HCEC 1CT (cell line): ENCODE data around the gene MED25.

Experiments
- DNase-seq: peaks from one replicate; pipeline ENCODE4 v3.0.0-alpha.2; 2017

Gene MED25

DNA sequence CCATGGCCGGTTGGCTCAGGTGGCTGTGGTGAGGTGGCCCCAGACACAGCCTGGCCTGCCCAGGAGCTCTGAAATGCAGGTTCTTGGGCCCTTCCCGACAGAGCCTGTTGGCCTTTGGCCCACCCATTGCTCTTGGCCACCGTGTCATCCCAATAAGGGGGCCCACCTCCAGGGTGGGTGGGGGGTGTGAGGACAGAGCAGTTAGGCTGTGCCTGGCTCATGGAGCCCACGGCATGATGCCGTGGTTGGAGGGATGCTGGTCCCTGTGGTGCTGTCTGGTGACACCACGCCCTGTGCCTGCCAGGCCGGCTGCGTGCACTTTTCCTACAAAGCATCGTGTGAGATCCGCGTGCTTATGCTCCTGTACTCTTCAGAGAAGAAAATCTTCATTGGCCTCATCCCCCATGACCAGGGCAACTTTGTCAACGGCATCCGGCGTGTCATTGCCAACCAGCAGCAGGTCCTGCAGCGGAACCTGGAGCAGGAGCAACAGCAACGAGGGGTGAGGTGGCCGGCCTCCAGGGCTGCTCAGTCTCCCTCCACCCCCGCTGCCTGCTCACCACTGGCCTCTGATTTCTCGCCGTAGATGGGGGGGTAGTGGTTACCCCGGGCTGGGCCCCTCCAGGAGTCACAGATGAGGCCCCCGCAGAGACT lies 41.7 kb downstream of the MED25 start:
- DNase-seq = no peak

- DNase-seq = no peak
These were observed 42.4 kb downstream of the MED25 start for GRCh38 chr19:49860336-49861102.

- no peak for DNase-seq
These were observed 43.0 kb downstream of the MED25 start for GRCh38 chr19:49861107-49861506.

DNA sequence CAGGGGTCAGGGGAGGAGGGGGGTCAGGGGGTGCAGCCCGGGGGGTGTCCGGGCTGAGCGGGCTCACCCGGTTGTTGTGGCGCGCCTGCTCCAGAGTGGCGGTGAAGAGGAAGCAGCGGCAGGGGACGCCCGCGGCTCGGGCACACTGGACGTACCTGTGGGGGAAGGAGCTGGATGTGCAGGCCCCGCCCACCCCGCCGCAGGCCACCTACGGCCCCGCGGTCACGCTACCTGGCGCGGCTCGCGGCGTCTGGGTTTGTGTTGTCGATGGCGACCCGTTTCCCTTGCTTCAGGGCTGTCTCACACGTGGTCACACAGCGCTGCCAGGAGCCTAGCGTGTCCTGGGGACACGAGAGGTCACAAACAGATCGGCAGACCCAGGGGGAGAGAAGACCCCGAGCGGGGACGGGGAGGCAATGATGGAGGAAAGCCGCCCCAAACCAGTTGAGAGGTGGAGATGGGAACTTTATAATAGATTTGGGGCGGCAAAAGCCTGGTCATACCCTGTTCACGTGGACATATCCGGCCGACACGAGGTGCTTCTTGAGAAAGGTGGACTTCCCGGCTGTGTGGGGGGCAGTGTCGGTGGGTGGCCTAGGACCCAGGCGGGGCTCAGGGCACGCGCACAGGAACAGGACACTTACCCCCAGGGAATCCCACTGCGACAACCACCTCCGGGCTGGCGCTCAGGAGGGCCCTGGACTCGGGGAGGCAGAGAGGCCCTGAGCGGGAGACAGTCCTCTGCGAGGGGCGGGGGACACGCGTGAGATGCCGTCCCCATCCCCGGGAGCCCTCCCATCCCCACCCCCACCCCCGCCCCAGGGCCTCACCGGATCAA lies 43.7 kb downstream of the MED25 start:
- DNase-seq = no peak

GRCh38 chr19:49862391-49863253 lies 44.5 kb downstream of the MED25 start:
- no peak for DNase-seq

DNA sequence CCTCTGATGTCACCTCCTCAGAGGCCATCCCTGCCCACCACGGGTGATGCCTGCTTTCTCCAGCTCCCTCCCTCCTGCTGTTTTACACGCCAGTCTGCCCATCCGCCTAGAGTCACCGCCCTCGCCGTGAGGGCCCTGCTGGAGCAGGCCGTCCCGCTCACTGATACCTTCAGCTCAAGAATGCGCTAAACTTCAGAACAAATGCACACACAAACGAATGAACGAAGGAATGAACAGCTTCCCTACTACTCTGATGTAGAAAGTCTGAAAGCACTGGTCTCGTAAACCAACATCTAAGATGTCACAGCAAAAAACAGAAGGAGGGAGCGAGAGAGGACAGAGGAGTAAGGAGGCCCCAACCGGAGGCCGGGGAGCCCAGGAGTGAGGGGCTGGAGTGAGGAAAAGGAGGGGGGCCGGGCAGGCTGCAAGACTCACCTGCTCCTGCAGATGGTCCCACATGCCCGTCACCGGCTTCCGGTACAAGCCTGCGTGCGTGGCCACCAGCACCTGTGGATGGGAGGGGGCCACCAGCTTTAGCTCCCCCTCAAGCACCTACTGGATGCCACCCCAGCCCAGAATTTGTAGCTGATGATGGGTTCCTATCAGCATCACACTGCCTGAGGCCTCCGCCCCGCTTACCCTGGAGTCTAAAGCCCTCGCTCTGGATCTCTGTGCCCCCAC lies 45.3 kb downstream of the MED25 start:
- no peak for DNase-seq

DNA sequence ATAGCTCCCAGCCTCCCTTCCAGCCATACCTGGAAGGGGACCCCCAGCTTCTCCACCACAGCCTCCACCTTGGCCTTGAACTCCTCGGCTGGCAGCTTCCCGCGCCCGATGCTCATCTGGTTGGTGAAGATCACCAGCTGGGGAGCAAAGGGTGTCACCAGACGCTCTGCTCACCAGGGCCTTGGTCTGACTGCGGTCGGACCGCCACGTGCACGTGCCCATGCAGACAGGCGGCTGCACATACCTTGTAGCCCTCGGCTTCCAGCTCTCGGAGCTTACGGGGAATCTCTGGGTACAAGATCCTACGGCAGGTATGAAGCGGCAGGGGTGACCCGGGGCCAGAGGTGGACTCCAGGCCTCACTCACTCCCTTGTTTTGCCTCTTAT lies 45.8 kb downstream of the MED25 start:
- DNase-seq = no peak

- no peak for DNase-seq
These were observed 46.8 kb downstream of the MED25 start for GRCh38 chr19:49864890-49865289.

DNA sequence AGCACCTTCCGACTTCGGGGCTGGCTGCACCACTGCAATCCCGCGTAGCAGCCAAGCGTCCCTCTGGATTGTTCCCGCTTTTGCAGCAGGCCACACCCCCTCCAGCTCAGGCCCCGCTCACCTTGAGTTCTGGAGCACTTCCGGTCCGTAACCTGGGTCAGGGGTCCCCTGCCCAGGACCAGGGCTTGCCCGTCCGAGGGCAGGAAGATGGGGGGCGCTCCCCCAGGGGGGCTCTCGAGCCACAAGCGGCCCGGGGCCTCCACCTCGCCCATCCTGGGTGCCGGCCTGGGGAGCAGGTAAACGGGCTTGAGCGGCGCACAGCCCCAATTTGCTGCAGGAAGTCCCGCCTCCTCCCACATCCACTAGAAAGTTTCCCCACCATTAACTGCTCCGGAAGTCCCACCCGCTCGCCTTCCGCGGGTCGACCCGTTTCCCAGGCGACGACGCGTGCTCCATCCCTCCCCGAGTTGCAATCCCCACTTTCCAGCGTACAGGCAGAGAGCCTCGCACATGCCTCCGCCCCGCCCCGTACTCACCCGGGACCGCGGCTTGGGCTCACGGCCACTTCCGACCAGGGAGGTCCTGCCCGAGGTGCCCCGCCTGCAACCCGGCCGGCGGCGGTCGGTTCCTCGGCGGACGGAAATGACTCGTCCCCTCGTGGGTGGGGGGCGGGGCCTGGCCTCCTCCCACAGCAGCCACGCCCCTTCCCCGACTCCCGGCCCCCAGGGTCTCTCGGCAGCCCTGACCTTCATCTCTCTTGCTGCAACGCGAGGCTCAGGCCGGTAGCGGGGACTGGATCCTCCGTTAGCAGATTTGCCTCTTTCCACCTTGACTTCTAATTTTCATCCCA lies 49.1 kb downstream of the MED25 start, which contains the start of gene PNKP:
Gene PNKP (minus strand): TSS at position 644 of the 850 bp plus-strand sequence. CDS start 372 bp downstream, at position 272.
- DNase-seq = peak; percentile 91

GRCh38 chr19:49869009-49869483 lies 51.0 kb downstream of the MED25 start:
- no peak for DNase-seq

DNA sequence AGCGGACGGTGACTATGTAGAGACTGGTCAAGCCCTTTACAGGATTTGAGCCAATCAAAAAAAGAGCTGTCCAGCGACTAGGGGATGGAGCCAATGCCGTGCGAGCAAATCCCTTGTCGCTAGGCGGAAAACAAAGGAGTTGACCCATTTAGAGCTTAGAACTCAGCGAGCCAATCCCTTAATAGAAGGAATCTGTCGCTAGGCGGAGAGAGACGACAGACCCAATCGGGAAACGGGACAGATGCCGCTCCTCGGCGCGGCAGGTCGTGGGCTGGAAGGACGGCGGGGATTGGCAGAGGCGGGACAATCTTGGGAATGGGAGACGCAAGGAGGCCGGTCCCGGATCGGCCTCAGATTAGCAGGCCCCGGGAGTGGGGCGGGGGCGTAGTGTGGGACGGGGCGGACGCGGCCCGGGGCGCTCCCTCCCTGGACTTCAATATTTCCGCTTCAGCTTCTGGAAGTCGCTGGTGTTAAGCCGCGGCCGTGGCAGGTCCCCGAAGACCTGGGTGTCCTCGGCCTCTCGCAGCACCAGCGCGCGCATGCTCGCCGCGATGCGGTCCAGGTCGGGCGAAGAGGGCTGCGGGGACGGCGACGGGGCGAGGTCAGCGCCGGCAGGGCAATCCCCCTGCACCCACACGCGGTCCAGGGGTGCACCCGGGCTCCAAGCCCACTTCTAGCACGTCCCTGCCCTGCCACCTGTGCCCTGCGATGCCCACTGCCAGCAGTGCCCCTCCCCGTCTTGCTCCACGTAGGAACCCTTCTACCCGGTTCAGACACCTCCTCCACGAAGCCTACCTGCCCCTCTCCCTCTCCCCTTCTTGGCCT lies 51.6 kb downstream of the MED25 start:
- DNase-seq = peak; percentile 100

GRCh38 chr19:49870309-49870901 lies 52.3 kb downstream of the MED25 start:
- DNase-seq = no peak

- DNase-seq = no peak
These were observed 53.4 kb downstream of the MED25 start for GRCh38 chr19:49871349-49871985.

DNA sequence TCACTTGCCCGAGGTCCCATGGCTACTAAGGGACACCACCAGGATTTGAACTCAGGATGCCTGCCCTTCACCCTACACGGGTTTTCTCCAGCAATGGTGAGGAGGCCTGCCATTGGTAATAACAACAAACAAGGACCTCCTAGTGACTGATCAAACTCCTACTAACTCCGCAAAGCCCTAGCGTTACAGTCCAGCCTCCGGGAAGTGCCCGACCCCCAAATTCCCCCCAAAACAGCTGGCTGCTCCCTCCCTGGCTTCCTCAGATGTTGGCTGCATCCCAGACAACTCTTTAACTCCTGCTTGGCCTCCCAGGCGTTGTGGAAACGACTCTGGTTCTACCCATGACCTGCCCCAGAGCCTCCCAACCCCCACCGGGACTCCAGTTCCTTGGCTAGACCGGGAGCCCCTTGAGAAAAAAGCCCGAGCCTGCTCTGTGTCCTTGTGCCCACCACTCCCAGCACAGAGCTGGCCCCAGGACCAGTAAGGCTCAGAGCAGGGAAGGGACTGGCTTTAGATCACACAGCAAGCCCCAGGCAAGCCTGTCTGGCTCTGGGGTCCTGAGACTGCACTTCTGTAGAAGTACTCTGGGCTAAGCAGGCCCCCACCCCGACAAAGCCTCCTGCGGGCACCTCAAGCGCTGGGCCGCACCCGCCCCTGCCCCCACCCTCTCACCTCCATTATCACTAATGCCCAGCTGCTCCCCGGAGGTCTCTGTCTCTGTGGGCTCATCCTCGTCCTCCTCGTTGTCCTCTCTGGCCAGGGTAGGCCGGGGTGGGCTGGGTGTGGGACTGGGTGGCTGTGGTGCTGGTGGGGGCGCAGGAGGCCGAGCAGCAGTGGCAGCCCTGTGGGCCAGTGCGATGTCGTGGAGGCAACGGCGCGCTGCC lies 54.4 kb downstream of the MED25 start:
- no peak for DNase-seq

DNA sequence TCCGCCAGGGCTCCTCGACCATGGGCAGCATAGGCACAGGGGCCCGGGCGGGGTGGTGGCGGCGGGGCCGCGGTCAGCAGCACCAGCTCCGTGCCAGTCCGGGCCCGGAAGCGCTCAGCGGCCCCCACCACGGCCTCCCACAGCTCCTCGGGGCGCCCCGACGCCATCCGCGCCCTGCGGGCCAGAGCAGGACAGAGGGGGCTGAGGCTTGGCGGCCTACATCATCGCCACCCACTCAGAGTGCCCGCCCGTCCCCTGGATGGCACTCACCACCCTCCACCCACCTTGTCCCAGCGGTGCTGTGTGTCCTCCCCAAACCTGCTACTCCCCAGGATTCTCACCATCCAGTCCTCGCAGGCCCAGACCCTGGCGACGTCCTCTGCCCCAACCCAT lies 55.0 kb downstream of the MED25 start:
- DNase-seq = no peak

DNA sequence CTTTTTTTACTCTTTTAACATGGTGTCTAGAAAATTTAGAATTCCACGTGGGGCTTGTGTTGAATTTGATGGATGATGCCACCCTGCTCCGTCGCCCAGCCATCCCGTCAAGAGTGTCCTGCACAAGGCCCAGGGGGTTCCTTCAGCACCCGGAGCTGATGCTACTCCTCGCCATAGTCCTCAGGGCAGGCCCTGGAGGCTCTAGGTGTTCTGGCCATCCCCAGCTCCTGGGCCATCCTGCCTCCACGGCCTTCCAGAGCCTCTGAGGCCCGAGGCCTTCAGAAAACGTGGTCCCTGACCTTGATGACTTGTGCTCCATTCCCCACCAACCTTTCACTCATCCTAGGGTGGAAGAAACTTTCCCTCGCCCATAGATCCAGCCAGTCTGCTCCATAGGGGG lies 55.7 kb downstream of the MED25 start:
- DNase-seq = no peak

GRCh38 chr19:49874503-49875157 lies 56.5 kb downstream of the MED25 start:
- DNase-seq = no peak
